GM12891 (cell line): ENCODE data around the gene FUBP3.

Experiments
- DNase-seq: peaks from one replicate; pipeline ENCODE4 v3.0.0; 2011; ENCODE audit warnings: low spot score; ENCODE audit not compliant: insufficient read length
- FAIRE-seq: peaks from 2 replicates; lab custom pipeline; 2011; peaks lifted over from hg19 to GRCh38; lab: Jason Lieb, UNC
- PAX5 ChIP-seq: IDR thresholded peaks from 2 replicates; pipeline ENCODE4 v1.6.1; 2011; ENCODE audit warnings: low read length, moderate library complexity, mild to moderate bottlenecking; ENCODE audit not compliant: insufficient read depth, severe bottlenecking
- POLR2A ChIP-seq: IDR thresholded peaks from 2 replicates; pipeline ENCODE4 v1.6.1; 2011; ENCODE audit warnings: low read depth, low read length, control low read depth
- POLR2AphosphoS5 ChIP-seq: IDR thresholded peaks from 2 replicates; pipeline ENCODE4 v1.6.1; 2011; ENCODE audit warnings: low read depth, low read length, control low read depth
- POU2F2 ChIP-seq: IDR thresholded peaks from 2 replicates; pipeline ENCODE4 v1.6.1; 2011; ENCODE audit warnings: low read depth, mild to moderate bottlenecking, control low read depth, low read length, moderate library complexity
- SPI1 ChIP-seq: IDR thresholded peaks from 2 replicates; pipeline ENCODE4 v1.6.1; 2011; ENCODE audit warnings: low read depth, low read length, control low read depth
- TAF1 ChIP-seq: IDR thresholded peaks from 2 replicates; pipeline ENCODE4 v1.6.1; 2011; ENCODE audit warnings: low read depth, low read length, control low read depth

The FUBP3 gene

GRCh38 chr9:130638284-130639123 lies 59.1 kb downstream of the FUBP3 start:
- no peak for TF ChIP-seq POLR2A
- no peak for TF ChIP-seq POLR2AphosphoS5
- TF ChIP-seq TAF1: no peak
- no peak for TF ChIP-seq SPI1
- TF ChIP-seq PAX5: no peak
- no peak for TF ChIP-seq POU2F2
- DNase-seq (no peak), FAIRE-seq (no peak)

GRCh38 chr9:130639124-130639765 lies 59.9 kb downstream of the FUBP3 start:
- FAIRE-seq (no peak), DNase-seq (no peak)
- TF ChIP-seq TAF1 (no peak), POLR2A (no peak), POU2F2 (no peak), SPI1 (no peak), PAX5 (no peak), POLR2AphosphoS5 (no peak)

GRCh38 chr9:130639866-130640555 lies 60.6 kb downstream of the FUBP3 start:
- DNase-seq: no peak
- TF ChIP-seq SPI1 (no peak), TAF1 (no peak), POLR2AphosphoS5 (no peak), POLR2A (no peak), POU2F2 (no peak), PAX5 (no peak)
- no peak for FAIRE-seq

- no peak for DNase-seq
- FAIRE-seq: no peak
- TF ChIP-seq POLR2AphosphoS5 (no peak), POU2F2 (no peak), PAX5 (no peak), POLR2A (no peak), SPI1 (no peak), TAF1 (no peak)
These were observed 61.3 kb downstream of the FUBP3 start for GRCh38 chr9:130640681-130641080.

- TF ChIP-seq PAX5 (no peak), POU2F2 (no peak), POLR2AphosphoS5 (no peak), TAF1 (no peak), SPI1 (no peak), POLR2A (no peak)
- FAIRE-seq (no peak), DNase-seq (no peak)
These were observed 63.5 kb downstream of the FUBP3 start for GRCh38 chr9:130642926-130643325.

GRCh38 chr9:130651221-130651620 lies 71.8 kb downstream of the FUBP3 start:
- DNase-seq (no peak), FAIRE-seq (no peak)
- no peak for TF ChIP-seq POU2F2
- TF ChIP-seq TAF1: no peak
- TF ChIP-seq POLR2A: no peak
- TF ChIP-seq SPI1: no peak

GRCh38 chr9:130651752-130652151 lies 72.4 kb downstream of the FUBP3 start:
- no peak for FAIRE-seq
- TF ChIP-seq SPI1: no peak
- TF ChIP-seq PAX5: no peak
- TF ChIP-seq TAF1: no peak
- no peak for TF ChIP-seq POU2F2
- TF ChIP-seq POLR2AphosphoS5: no peak
- no peak for TF ChIP-seq POLR2A
- no peak for DNase-seq

- TF ChIP-seq POLR2AphosphoS5: no peak
- DNase-seq (no peak), FAIRE-seq (no peak)
These were observed 75.5 kb downstream of the FUBP3 start for GRCh38 chr9:130654879-130655278.

- TF ChIP-seq SPI1: no peak
- TF ChIP-seq TAF1: no peak
- TF ChIP-seq PAX5: no peak
- no peak for TF ChIP-seq POLR2A
- TF ChIP-seq POU2F2: no peak
- TF ChIP-seq POLR2AphosphoS5: no peak
- FAIRE-seq (no peak), DNase-seq (no peak)
These were observed 79.7 kb downstream of the FUBP3 start for GRCh38 chr9:130658893-130659698.
